LNCaP clone FGC (cell line): ENCODE data around the gene GPSM3.

ENCODE experiments used
- DNase-seq: peaks from one replicate; pipeline ENCODE4 v3.0.0-alpha.2; 2011; ENCODE audit warnings: low read depth
- H3K4me3 ChIP-seq: 2 replicates; pipeline ENCODE4 v1.5.1; 2011; ENCODE audit warnings: mild to moderate bottlenecking, low read depth, low read length, control low read depth
- CTCF ChIP-seq: IDR thresholded peaks from 2 replicates; pipeline ENCODE4 v1.5.1; 2012; ENCODE audit warnings: mild to moderate bottlenecking; ENCODE audit not compliant: control insufficient read depth, insufficient read depth; ENCODE audit errors: extremely low read depth

Gene GPSM3

GRCh38 chr6:32192608-32193039 lies at the start of gene GPSM3:
TSS of gene GPSM3 (minus strand) at chr6:32192643. CDS start at chr6:32192513, 130 bp downstream.
- no peak within 1 kb of the TSS for H3K4me3 ChIP-seq
- no peak for DNase-seq
- no peak for TF ChIP-seq CTCF

- TF ChIP-seq CTCF, result no peak
- no peak overlapping the region for H3K4me3 ChIP-seq
- DNase-seq, result no peak
These were observed 48.2 kb upstream of the GPSM3 start for GRCh38 chr6:32240686-32241085.

- DNase-seq, result no peak
These were observed 47.0 kb upstream of the GPSM3 start for GRCh38 chr6:32239462-32239861.

GRCh38 chr6:32234934-32235333 lies 42.5 kb upstream of the GPSM3 start:
- TF ChIP-seq CTCF, result no peak
- DNase-seq, result no peak
- no peak overlapping the region for H3K4me3 ChIP-seq

More at GRCh38 chr6:32239462-32239861, 47.0 kb upstream of the GPSM3 start:
- H3K4me3 ChIP-seq, result no peak overlapping the region
- TF ChIP-seq CTCF, result no peak

GRCh38 chr6:32226434-32226833 lies 34.0 kb upstream of the GPSM3 start:
- no peak overlapping the region for H3K4me3 ChIP-seq
- no peak for TF ChIP-seq CTCF
- DNase-seq, result no peak

GRCh38 chr6:32224696-32225095 lies 32.3 kb upstream of the GPSM3 start:
- no peak overlapping the region for H3K4me3 ChIP-seq
- TF ChIP-seq CTCF, result no peak
- no peak for DNase-seq
